Lower leg skin (tissue), 3 donors: ENCODE measurements around the gene TPRX1.

Source experiments
- POLR2A ChIP-seq, 2 donors: fragments of 450-650 bp; IDR thresholded peaks; one replicate each; pipeline ENCODE4 v1.6.1; 2016 to 2017; ENCODE audit warnings: antibody characterized with exemption in 2 of 2, mild to moderate bottlenecking in 1 of 2, moderate library complexity in 1 of 2
- TF ChIP-seq, protein P1 (sequence below), 3 donors: fragments of 450-650 bp; IDR thresholded peaks; one replicate each; pipeline ENCODE4 v1.5.1; 2016; ENCODE audit warnings: antibody characterized with exemption in 3 of 3, mild to moderate bottlenecking in 3 of 3, moderate library complexity in 2 of 3

- no peak for TF ChIP-seq POLR2A (IDR thresholded peaks at IDR 0.05)
- TF ChIP-seq, protein P1, sequence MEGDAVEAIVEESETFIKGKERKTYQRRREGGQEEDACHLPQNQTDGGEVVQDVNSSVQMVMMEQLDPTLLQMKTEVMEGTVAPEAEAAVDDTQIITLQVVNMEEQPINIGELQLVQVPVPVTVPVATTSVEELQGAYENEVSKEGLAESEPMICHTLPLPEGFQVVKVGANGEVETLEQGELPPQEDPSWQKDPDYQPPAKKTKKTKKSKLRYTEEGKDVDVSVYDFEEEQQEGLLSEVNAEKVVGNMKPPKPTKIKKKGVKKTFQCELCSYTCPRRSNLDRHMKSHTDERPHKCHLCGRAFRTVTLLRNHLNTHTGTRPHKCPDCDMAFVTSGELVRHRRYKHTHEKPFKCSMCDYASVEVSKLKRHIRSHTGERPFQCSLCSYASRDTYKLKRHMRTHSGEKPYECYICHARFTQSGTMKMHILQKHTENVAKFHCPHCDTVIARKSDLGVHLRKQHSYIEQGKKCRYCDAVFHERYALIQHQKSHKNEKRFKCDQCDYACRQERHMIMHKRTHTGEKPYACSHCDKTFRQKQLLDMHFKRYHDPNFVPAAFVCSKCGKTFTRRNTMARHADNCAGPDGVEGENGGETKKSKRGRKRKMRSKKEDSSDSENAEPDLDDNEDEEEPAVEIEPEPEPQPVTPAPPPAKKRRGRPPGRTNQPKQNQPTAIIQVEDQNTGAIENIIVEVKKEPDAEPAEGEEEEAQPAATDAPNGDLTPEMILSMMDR (IDR thresholded peaks at IDR 0.05), result no peak
Measured at GRCh38 chr19:47848823-47849473, 44.6 kb upstream of the TPRX1 start.
